CD14-positive monocyte (primary cell): ENCODE results near the gene TMC3. TPM values are rescaled to one million over a fixed set of nuclear protein-coding genes. Genes with fewer than 3 reads are reported as not detected.

Experiments used
- DNase-seq, 3 donors: peaks; one replicate each; pipeline ENCODE4 v3.0.0-alpha.2; 2011 to 2022
- H2AFZ ChIP-seq: 2 replicates; pipeline ENCODE4 v1.6.0; 2012; ENCODE audit warnings: mild to moderate bottlenecking, low read depth, low read length, inconsistent platforms; ENCODE audit not compliant: insufficient read depth, poor library complexity, severe bottlenecking
- H3K27ac ChIP-seq, 2 donors: 1 replicate in 1 of 2; 2 replicates in 1 of 2; pipeline ENCODE4 v1.5.1; 2012 to 2013; ENCODE audit warnings: low read length in 2 of 2, control low read depth in 1 of 2, inconsistent platforms in 1 of 2, low read depth in 1 of 2, mild to moderate bottlenecking in 1 of 2
- H3K27me3 ChIP-seq, 2 donors: one replicate each; pipeline versions ENCODE4 v1.6.0 to v1.6.1; 2011 to 2013; ENCODE audit warnings: low read length in 2 of 2; ENCODE audit not compliant: control insufficient read depth in 2 of 2, insufficient read depth in 2 of 2
- H3K36me3 ChIP-seq, 2 donors: replicated peaks in 1 of 2; 1 replicate in 1 of 2; 2 replicates in 1 of 2; pipeline versions ENCODE4 v1.5.1 to v1.6.1; 2012 to 2013; ENCODE audit warnings: low read length in 2 of 2, control low read depth in 1 of 2, inconsistent platforms in 1 of 2, mild to moderate bottlenecking in 1 of 2; ENCODE audit not compliant: insufficient read depth in 2 of 2, control insufficient read depth in 1 of 2
- H3K4me1 ChIP-seq, 2 donors: 1 replicate in 1 of 2; 2 replicates in 1 of 2; pipeline versions ENCODE4 v1.5.1 to v1.6.1; 2012 to 2013; ENCODE audit warnings: low read length in 2 of 2, control low read depth in 1 of 2, inconsistent platforms in 1 of 2, mild to moderate bottlenecking in 1 of 2, moderate library complexity in 1 of 2; ENCODE audit not compliant: insufficient read depth in 2 of 2, control insufficient read depth in 1 of 2
- H3K4me2 ChIP-seq: replicated peaks from 2 replicates; pipeline ENCODE3; 2012; ENCODE audit warnings: low read length, moderate library complexity, mild to moderate bottlenecking; ENCODE audit not compliant: poor library complexity, severe bottlenecking; ENCODE audit errors: extremely low read depth
- H3K4me3 ChIP-seq, 3 experiments: fragments of 200-600 bp in 1 of 3; sonication (generic) in 1 of 3; replicated peaks in 1 of 3; 1 replicate in 2 of 3; 2 replicates in 1 of 3; pipeline ENCODE4 v1.5.1; 2011 to 2013; ENCODE audit warnings: low read length in 3 of 3, mild to moderate bottlenecking in 3 of 3, control low read depth in 2 of 3, low read depth in 2 of 3, inconsistent platforms in 1 of 3, moderate library complexity in 1 of 3
- H3K79me2 ChIP-seq: 2 replicates; pipeline ENCODE4 v1.6.0; 2012; ENCODE audit warnings: mild to moderate bottlenecking, control low read depth, inconsistent platforms, low read length, moderate library complexity; ENCODE audit not compliant: insufficient read depth
- H3K9ac ChIP-seq: 2 replicates; pipeline ENCODE4 v1.6.0; 2017; ENCODE audit warnings: low read length, mild to moderate bottlenecking; ENCODE audit not compliant: insufficient read depth, poor library complexity, severe bottlenecking
- H3K9me3 ChIP-seq, 2 donors: replicated peaks in 1 of 2; 1 replicate in 1 of 2; 2 replicates in 1 of 2; pipeline versions ENCODE4 v1.5.1 to v1.6.1; 2012 to 2013; ENCODE audit warnings: low read length in 2 of 2, control low read depth in 1 of 2; ENCODE audit not compliant: control insufficient read depth in 1 of 2, insufficient read depth in 1 of 2
- H4K20me1 ChIP-seq: 2 replicates; pipeline ENCODE4 v1.6.0; 2012; ENCODE audit warnings: mild to moderate bottlenecking, low read length, control low read depth, moderate library complexity; ENCODE audit not compliant: insufficient read depth
- H3K27ac Mint-ChIP-seq, 7 donors: one replicate each; pipeline ENCODE4 v1.8.0; 2020; ENCODE audit warnings: mild to moderate bottlenecking in 7 of 7, mixed read lengths in 7 of 7, moderate library complexity in 6 of 7, inconsistent platforms in 2 of 7
- H3K27me3 Mint-ChIP-seq, 3 donors: one replicate each; pipeline ENCODE4 v1.8.0; 2021 to 2022; ENCODE audit warnings: low read depth in 3 of 3, mild to moderate bottlenecking in 3 of 3, mixed read lengths in 3 of 3, moderate library complexity in 3 of 3, inconsistent platforms in 1 of 3
- H3K36me3 Mint-ChIP-seq, 2 donors: one replicate each; pipeline ENCODE4 v1.8.0; 2020; ENCODE audit warnings: mixed read lengths in 2 of 2, inconsistent platforms in 1 of 2, mild to moderate bottlenecking in 1 of 2
- H3K4me1 Mint-ChIP-seq: one replicate; pipeline ENCODE4 v1.8.0; 2020; ENCODE audit warnings: mild to moderate bottlenecking, mixed read lengths
- H3K4me3 Mint-ChIP-seq, 2 donors: one replicate each; pipeline ENCODE4 v1.8.0; 2020; ENCODE audit warnings: mild to moderate bottlenecking in 2 of 2, mixed read lengths in 2 of 2, moderate library complexity in 1 of 2
- H3K9me3 Mint-ChIP-seq, 7 donors: one replicate each; pipeline ENCODE4 v1.8.0; 2020 to 2022; ENCODE audit warnings: mixed read lengths in 7 of 7, mild to moderate bottlenecking in 6 of 7, moderate library complexity in 6 of 7, inconsistent platforms in 2 of 7
- WGBS: methylation state at CpG from one replicate; pipeline ENCODE4 v1.1.5; 2013; ENCODE audit warnings: missing lambda C conversion rate; ENCODE audit not compliant: insufficient coverage; 5-methylcytosine and 5-hydroxymethylcytosine counted together
- intact Hi-C, 2 donors: fragments of 100-400 bp; cut with micrococcal nuclease; formaldehyde crosslinking; loops; one replicate each; pipeline versions ENCODE4 v1.15.0 to v1.15.1; 2023
- polyA plus RNA-seq, 3 donors: library from polyadenylated mRNA; depleted of rRNA in 1 of 3; unstranded in 2 of 3; stranded (reverse) in 1 of 3; fragments of 300-500 nt in 2 of 3; fragments of >200 nt in 1 of 3; fragmentation: Illumina TruSeq in 2 of 3; gene quantifications; 1 replicate in 2 of 3; 2 replicates in 1 of 3; pipeline ENCODE4 v1.2.3, GENCODE V29; 2012 to 2021
- TF ChIP-seq, protein P1 (sequence below): fragments of 200-600 bp; IDR thresholded peaks from one replicate; pipeline ENCODE4 v1.8.0; 2022; ENCODE audit warnings: antibody characterized with exemption, mild to moderate bottlenecking

TMC3 gene
- polyA plus RNA-seq, 3 donors, result not detected

DNA sequence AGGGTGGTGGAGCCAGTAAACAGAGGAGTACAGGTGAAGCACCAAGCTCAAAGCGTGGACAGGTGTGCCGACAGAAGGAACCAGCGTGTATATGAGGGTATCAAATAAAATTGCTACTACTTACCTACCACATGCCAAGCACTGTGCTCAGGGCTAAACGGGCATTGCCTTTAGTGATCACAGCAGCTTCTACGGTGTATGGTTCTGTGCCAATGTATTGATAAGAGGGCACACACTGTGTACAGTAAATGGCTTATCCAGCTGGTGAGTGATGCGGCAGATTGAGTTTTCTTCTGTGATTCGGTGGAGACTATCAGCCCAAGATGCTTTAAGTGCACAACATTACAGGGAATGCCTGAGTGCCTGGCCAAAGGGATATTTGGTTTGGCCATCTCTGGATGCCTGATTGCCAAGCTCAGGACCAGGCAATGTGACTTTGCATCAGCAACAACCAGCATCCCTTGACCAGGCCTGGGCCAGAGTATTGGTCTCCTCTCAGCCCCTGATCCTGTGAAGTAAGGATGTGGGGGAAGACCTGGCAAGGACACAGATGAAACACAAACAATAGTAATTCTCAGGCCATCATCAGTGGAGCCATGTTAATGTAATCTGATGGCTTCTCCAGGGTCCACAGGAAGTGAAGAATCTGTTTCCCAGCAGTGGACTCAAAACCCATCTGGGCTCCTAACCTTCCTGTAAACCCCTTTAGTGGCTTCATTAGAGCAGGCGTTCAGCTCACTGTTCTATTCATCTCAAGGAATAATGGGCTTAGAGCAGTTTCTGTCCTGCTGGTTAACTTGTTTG lies 64.2 kb downstream of the TMC3 start:
- Histone ChIP-seq H4K20me1 (peaks cover 73% of the 10 kb centered on the region), H3K4me2 (no peak overlapping the region), H3K4me3 (no peak overlapping the region), H3K4me1 (peaks cover 46 to 55% of the 10 kb centered on the region in 2 donors), H3K9ac (no peak overlapping the region), H3K9me3 (no peaks in the 10 kb centered on the region), H3K36me3 (peaks cover 55 to 58% of the 10 kb centered on the region in 2 donors), H3K27ac (peak overlapping the region; percentile 86 to 97), H3K79me2 (peaks cover 39% of the 10 kb centered on the region), H2AFZ (no peak overlapping the region), H3K27me3 (no peaks in the 10 kb centered on the region)
- H3K4me3 Mint-ChIP-seq, result no peak overlapping the region
- intact Hi-C loops, result loop anchor here in 1 of 2 donors (2.0 to 10.0 kb wide), 2 partner anchors 15 to 1335 kb away; partner anchors contain the start of gene BCL2A1
- peaks cover 0 to 3% (median 0%) of the 10 kb centered on the region in 7 donors for H3K9me3 Mint-ChIP-seq
- peaks cover 59% of the 10 kb centered on the region for H3K4me1 Mint-ChIP-seq
- H3K27me3 Mint-ChIP-seq, result no peaks in the 10 kb centered on the region
- DNase-seq, result no peak
- peak overlapping the region; percentile 94 to 99 (median 98) for H3K27ac Mint-ChIP-seq
- 100% methylated on average over 4 of the region's 8 CpGs for WGBS
- TF ChIP-seq, protein P1, sequence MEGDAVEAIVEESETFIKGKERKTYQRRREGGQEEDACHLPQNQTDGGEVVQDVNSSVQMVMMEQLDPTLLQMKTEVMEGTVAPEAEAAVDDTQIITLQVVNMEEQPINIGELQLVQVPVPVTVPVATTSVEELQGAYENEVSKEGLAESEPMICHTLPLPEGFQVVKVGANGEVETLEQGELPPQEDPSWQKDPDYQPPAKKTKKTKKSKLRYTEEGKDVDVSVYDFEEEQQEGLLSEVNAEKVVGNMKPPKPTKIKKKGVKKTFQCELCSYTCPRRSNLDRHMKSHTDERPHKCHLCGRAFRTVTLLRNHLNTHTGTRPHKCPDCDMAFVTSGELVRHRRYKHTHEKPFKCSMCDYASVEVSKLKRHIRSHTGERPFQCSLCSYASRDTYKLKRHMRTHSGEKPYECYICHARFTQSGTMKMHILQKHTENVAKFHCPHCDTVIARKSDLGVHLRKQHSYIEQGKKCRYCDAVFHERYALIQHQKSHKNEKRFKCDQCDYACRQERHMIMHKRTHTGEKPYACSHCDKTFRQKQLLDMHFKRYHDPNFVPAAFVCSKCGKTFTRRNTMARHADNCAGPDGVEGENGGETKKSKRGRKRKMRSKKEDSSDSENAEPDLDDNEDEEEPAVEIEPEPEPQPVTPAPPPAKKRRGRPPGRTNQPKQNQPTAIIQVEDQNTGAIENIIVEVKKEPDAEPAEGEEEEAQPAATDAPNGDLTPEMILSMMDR, result no peak
- H3K36me3 Mint-ChIP-seq, result peaks cover 75 to 87% of the 10 kb centered on the region in 2 donors

DNA sequence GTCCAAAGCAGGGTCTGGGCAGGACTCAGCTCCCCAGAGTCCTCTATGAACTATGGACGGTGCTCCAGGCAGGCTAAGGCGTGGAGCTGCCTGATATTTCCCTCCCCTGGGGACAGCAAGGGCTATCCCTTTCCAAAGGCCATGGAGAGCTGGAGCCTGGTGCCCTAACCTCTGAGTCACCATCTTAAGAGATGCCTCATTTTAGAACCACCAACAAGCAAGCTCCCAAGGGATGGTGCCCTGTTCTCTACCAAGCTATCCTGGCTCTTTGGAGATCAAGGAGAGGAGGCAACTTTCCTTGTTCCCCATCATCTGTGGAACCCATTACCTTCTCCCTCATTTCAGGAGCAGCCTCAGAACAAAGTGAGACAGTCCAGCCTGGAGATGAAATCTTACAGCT lies 65.8 kb downstream of the TMC3 start:
- Mint-ChIP-seq H3K4me3 (no peak overlapping the region), H3K9me3 (peaks cover 0 to 3% (median 0%) of the 10 kb centered on the region in 7 donors), H3K36me3 (peaks cover 86 to 92% of the 10 kb centered on the region in 2 donors), H3K27me3 (peaks cover 0 to 2% (median 0%) of the 10 kb centered on the region in 3 donors), H3K4me1 (peaks cover 67% of the 10 kb centered on the region), H3K27ac (peak overlapping the region in 5 of 7 donors; percentile 51 to 99 (median 94))
- H3K27me3 ChIP-seq, result no peaks in the 10 kb centered on the region
- H3K27ac ChIP-seq, result peak overlapping the region in 1 of 2 donors; percentile 97
- no peak overlapping the region for H2AFZ ChIP-seq
- intact Hi-C loops, result loop anchor here in 1 of 2 donors (10.0 kb wide), 1 partner anchor 1333 kb away; the partner anchor contains the start of gene BCL2A1
- H3K4me1 ChIP-seq, result peaks cover 57 to 66% of the 10 kb centered on the region in 2 donors
- H3K36me3 ChIP-seq, result peaks cover 65 to 70% of the 10 kb centered on the region in 2 donors
- DNase-seq, result no peak
- WGBS, result 100% methylated on average over 2 of the region's 2 CpGs
- no peak overlapping the region for H3K4me2 ChIP-seq
- H4K20me1 ChIP-seq, result peaks cover 85% of the 10 kb centered on the region
- no peak overlapping the region for H3K9ac ChIP-seq
- no peaks in the 10 kb centered on the region for H3K9me3 ChIP-seq
- peaks cover 39% of the 10 kb centered on the region for H3K79me2 ChIP-seq
- H3K4me3 ChIP-seq, result no peak overlapping the region
- TF ChIP-seq, protein P1, result no peak
